Glutamatergic neuron (in vitro differentiated cells): Measurements from ENCODE around the gene NACAD. TPM values are rescaled to one million over a fixed set of nuclear protein-coding genes. Genes with fewer than 3 reads are reported as not detected.

ENCODE experiments used
- DNase-seq: peaks from one replicate; pipeline ENCODE4 v3.0.0; 2022
- H3K27ac Mint-ChIP-seq: one replicate; pipeline ENCODE4 v1.8.0; 2020; ENCODE audit warnings: mild to moderate bottlenecking, mixed read lengths, inconsistent platforms; ENCODE audit not compliant: unreplicated experiment
- H3K27me3 Mint-ChIP-seq: one replicate; pipeline ENCODE4 v1.8.0; 2020; ENCODE audit warnings: mild to moderate bottlenecking, moderate library complexity, mixed read lengths, inconsistent platforms; ENCODE audit not compliant: unreplicated experiment
- H3K36me3 Mint-ChIP-seq: one replicate; pipeline ENCODE4 v1.8.0; 2020; ENCODE audit warnings: mild to moderate bottlenecking, mixed read lengths, inconsistent platforms; ENCODE audit not compliant: unreplicated experiment
- H3K4me1 Mint-ChIP-seq: one replicate; pipeline ENCODE4 v1.8.0; 2020; ENCODE audit warnings: mild to moderate bottlenecking, low read depth, mixed read lengths, inconsistent platforms; ENCODE audit not compliant: unreplicated experiment
- H3K4me3 Mint-ChIP-seq: one replicate; pipeline ENCODE4 v1.8.0; 2020; ENCODE audit warnings: mild to moderate bottlenecking, mixed read lengths, inconsistent platforms; ENCODE audit not compliant: unreplicated experiment
- H3K9me3 Mint-ChIP-seq: one replicate; pipeline ENCODE4 v1.8.0; 2020; ENCODE audit warnings: mild to moderate bottlenecking, moderate library complexity, mixed read lengths, inconsistent platforms; ENCODE audit not compliant: unreplicated experiment
- CTCF ChIP-seq: fragments of 200-600 bp; sonication (generic); IDR thresholded peaks from one replicate; pipeline ENCODE4 v1.5.0; 2021; ENCODE audit not compliant: partially characterized antibody, unreplicated experiment
- total RNA-seq: library from RNA; stranded (reverse); fragmentation: NEBNext Ultra II Directional; extraction: Animal tissue kit (Norgen Biotek cat#: 25700); gene quantifications from one replicate; pipeline ENCODE4 v1.2.1, GENCODE V29; 2021; ENCODE audit not compliant: unreplicated experiment

NACAD gene
- total RNA-seq, 1 donor from 2014 or later = 125 TPM

GRCh38 chr7:45126920-45127319 is 38.2 kb upstream of the NACAD start:
- TF ChIP-seq CTCF = no peak
- Mint-ChIP-seq H3K4me1 (peaks cover 40% of the 10 kb centered on the region), H3K27me3 (peaks cover 9% of the 10 kb centered on the region), H3K4me3 (no peak overlapping the region), H3K9me3 (peaks cover 5% of the 10 kb centered on the region), H3K36me3 (no peaks in the 10 kb centered on the region), H3K27ac (peak overlapping the region; percentile 29)
- peak; percentile 55 for DNase-seq

DNA sequence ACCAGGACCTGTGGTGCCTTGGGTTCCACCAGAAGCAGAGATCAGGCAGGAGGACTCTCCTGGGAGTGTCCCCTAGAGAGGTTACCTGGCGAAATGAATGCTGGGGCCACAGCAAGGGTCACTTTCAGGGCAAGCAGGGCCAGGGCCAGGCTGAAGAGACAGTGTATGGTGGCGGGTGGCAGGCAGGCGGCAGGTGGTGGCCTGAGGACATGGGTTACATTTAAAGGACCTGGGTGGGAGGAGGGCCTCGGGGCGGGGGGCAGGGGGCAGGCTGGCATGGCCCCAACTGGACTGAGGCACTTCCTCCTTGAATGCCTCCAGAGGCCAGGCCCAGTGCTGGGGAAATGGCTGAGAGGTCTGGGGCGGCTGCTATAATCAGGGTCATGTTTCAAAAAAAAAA is 37.4 kb upstream of the NACAD start:
- no peak for TF ChIP-seq CTCF
- H3K4me1 Mint-ChIP-seq = peaks cover 40% of the 10 kb centered on the region
- H3K27ac Mint-ChIP-seq = peak overlapping the region; percentile 81
- peaks cover 7% of the 10 kb centered on the region for H3K9me3 Mint-ChIP-seq
- DNase-seq = no peak
- H3K36me3 Mint-ChIP-seq = no peaks in the 10 kb centered on the region
- peaks cover 9% of the 10 kb centered on the region for H3K27me3 Mint-ChIP-seq
- no peak overlapping the region for H3K4me3 Mint-ChIP-seq

GRCh38 chr7:45125193-45125904 is 36.6 kb upstream of the NACAD start:
- H3K9me3 Mint-ChIP-seq = peaks cover 9% of the 10 kb centered on the region
- peaks cover 36% of the 10 kb centered on the region for H3K4me1 Mint-ChIP-seq
- no peaks in the 10 kb centered on the region for H3K36me3 Mint-ChIP-seq
- DNase-seq = no peak
- peak overlapping the region; percentile 28 for H3K27ac Mint-ChIP-seq
- TF ChIP-seq CTCF = no peak
- no peak overlapping the region for H3K4me3 Mint-ChIP-seq
- H3K27me3 Mint-ChIP-seq = peaks cover 9% of the 10 kb centered on the region

- peaks cover 7% of the 10 kb centered on the region for H3K27me3 Mint-ChIP-seq
- TF ChIP-seq CTCF = no peak
- peak; percentile 42 for DNase-seq
- H3K36me3 Mint-ChIP-seq = no peaks in the 10 kb centered on the region
- H3K27ac Mint-ChIP-seq = no peak overlapping the region
- H3K4me1 Mint-ChIP-seq = peaks cover 25% of the 10 kb centered on the region
- no peak overlapping the region for H3K4me3 Mint-ChIP-seq
- peaks cover 7% of the 10 kb centered on the region for H3K9me3 Mint-ChIP-seq
Observed at GRCh38 chr7:45123913-45124710, 35.3 kb upstream of the NACAD start.
